Right atrium auricular region (tissue), 2 donors: ENCODE data around the gene AIG1. TPM values are rescaled to one million over a fixed set of nuclear protein-coding genes. Genes with fewer than 3 reads are reported as not detected.

Source experiments
- DNase-seq: peaks from one replicate; pipeline ENCODE4 v3.0.0-alpha.2; 2019; ENCODE audit warnings: low spot score
- H3K27ac ChIP-seq, 2 donors: fragments of 200-600 bp; sonication (generic); 1 replicate in 1 of 2; 2 replicates in 1 of 2; pipeline ENCODE4 v1.5.1; 2016 to 2019
- H3K27me3 ChIP-seq, 2 donors: fragments of 200-600 bp; sonication (generic); one replicate each; pipeline versions ENCODE4 v1.5.1 to v1.6.0; 2017 to 2019
- H3K36me3 ChIP-seq: fragments of 200-600 bp; sonication (generic); one replicate; pipeline ENCODE4 v1.5.1; 2016
- H3K4me1 ChIP-seq, 2 donors: fragments of 200-600 bp; sonication (generic); one replicate each; pipeline versions ENCODE4 v1.5.1 to v1.6.0; 2017 to 2019
- H3K4me3 ChIP-seq, 2 donors: fragments of 200-600 bp; sonication (generic); 1 replicate in 1 of 2; 2 replicates in 1 of 2; pipeline ENCODE4 v1.5.1; 2017 to 2019; ENCODE audit warnings: mild to moderate bottlenecking in 1 of 2, moderate library complexity in 1 of 2
- H3K9me3 ChIP-seq, 2 donors: fragments of 200-600 bp; sonication (generic); one replicate each; pipeline ENCODE4 v1.5.1; 2019
- CTCF ChIP-seq, 2 donors: fragments of 200-600 bp; sonication (generic); IDR thresholded peaks; one replicate each; pipeline ENCODE4 v1.5.1; 2019; ENCODE audit warnings: antibody characterized with exemption in 2 of 2
- total RNA-seq, 2 donors: library from RNA; depleted of rRNA; stranded (reverse); fragments of >200 nt; gene quantifications; one replicate each; pipeline ENCODE4 v1.1.0, GENCODE V29; 2016

Gene AIG1
- total RNA-seq, 2 donors from 2014 or later = 28.6 to 62.6 TPM

GRCh38 chr6:143107911-143108761 is 47.4 kb downstream of the AIG1 start:
- peaks cover 0 to 7% of the 10 kb centered on the region in 2 donors for H3K4me1 ChIP-seq
- H3K27ac ChIP-seq = no peak overlapping the region
- no peak for DNase-seq
- no peaks in the 10 kb centered on the region for H3K27me3 ChIP-seq
- no peak overlapping the region for H3K4me3 ChIP-seq
- H3K36me3 ChIP-seq = no peaks in the 10 kb centered on the region
- no peaks in the 10 kb centered on the region for H3K9me3 ChIP-seq
- TF ChIP-seq CTCF (IDR thresholded peaks at IDR 0.05) = no peak

GRCh38 chr6:143109196-143109595 is 48.5 kb downstream of the AIG1 start:
- Histone ChIP-seq H3K9me3 (no peaks in the 10 kb centered on the region), H3K27ac (no peak overlapping the region), H3K4me3 (no peak overlapping the region), H3K4me1 (peaks cover 0 to 2% of the 10 kb centered on the region in 2 donors), H3K27me3 (no peaks in the 10 kb centered on the region), H3K36me3 (no peaks in the 10 kb centered on the region)
- DNase-seq = no peak
- TF ChIP-seq CTCF (IDR thresholded peaks at IDR 0.05) = no peak

GRCh38 chr6:143110572-143110971 is 49.9 kb downstream of the AIG1 start:
- no peaks in the 10 kb centered on the region for H3K36me3 ChIP-seq
- TF ChIP-seq CTCF (IDR thresholded peaks at IDR 0.05) = no peak
- no peak overlapping the region for H3K27ac ChIP-seq
- H3K4me1 ChIP-seq = no peaks in the 10 kb centered on the region
- no peaks in the 10 kb centered on the region for H3K9me3 ChIP-seq
- H3K27me3 ChIP-seq = no peaks in the 10 kb centered on the region
- H3K4me3 ChIP-seq = no peak overlapping the region
- DNase-seq = no peak

GRCh38 chr6:143110996-143111395 is 50.3 kb downstream of the AIG1 start:
- no peak overlapping the region for H3K4me3 ChIP-seq
- DNase-seq = no peak
- no peaks in the 10 kb centered on the region for H3K36me3 ChIP-seq
- TF ChIP-seq CTCF (IDR thresholded peaks at IDR 0.05) = no peak
- no peaks in the 10 kb centered on the region for H3K4me1 ChIP-seq
- H3K27me3 ChIP-seq = no peaks in the 10 kb centered on the region
- H3K9me3 ChIP-seq = no peaks in the 10 kb centered on the region
- no peak overlapping the region for H3K27ac ChIP-seq

GRCh38 chr6:143111443-143111842 is 50.8 kb downstream of the AIG1 start:
- no peak for DNase-seq
- no peaks in the 10 kb centered on the region for H3K4me1 ChIP-seq
- H3K27me3 ChIP-seq = no peaks in the 10 kb centered on the region
- H3K9me3 ChIP-seq = no peaks in the 10 kb centered on the region
- no peak for TF ChIP-seq CTCF (IDR thresholded peaks at IDR 0.05)
- H3K4me3 ChIP-seq = no peak overlapping the region
- H3K36me3 ChIP-seq = no peaks in the 10 kb centered on the region
- H3K27ac ChIP-seq = no peak overlapping the region
